Hepatocyte (in vitro differentiated cells): ENCODE results near the gene ATP5F1E. TPM values are rescaled to one million over a fixed set of nuclear protein-coding genes. Genes with fewer than 3 reads are reported as not detected.
A peak's percentile ranks its signal among the peaks of the same experiment; 100 is the strongest.

Experiments
- DNase-seq: peaks from one replicate; pipeline ENCODE4 v3.0.0-alpha.2; 2016; ENCODE audit warnings: low spot score
- H2AFZ ChIP-seq: fragments of 200-600 bp; sonication (generic); 2 replicates; pipeline ENCODE4 v1.6.0; 2016; ENCODE audit warnings: antibody characterized with exemption, mild to moderate bottlenecking
- H3K27ac ChIP-seq: fragments of 200-600 bp; sonication (generic); 2 replicates; pipeline ENCODE4 v1.5.1; 2016; ENCODE audit warnings: mild to moderate bottlenecking
- H3K27me3 ChIP-seq: fragments of 200-600 bp; sonication (generic); 2 replicates; pipeline ENCODE4 v1.6.1; 2016
- H3K36me3 ChIP-seq: fragments of 200-600 bp; sonication (generic); replicated peaks from 2 replicates; pipeline ENCODE4 v1.5.1; 2016; ENCODE audit warnings: low read depth; ENCODE audit not compliant: insufficient read depth
- H3K4me1 ChIP-seq: fragments of 200-600 bp; sonication (generic); 2 replicates; pipeline ENCODE4 v1.5.1; 2016; ENCODE audit warnings: mild to moderate bottlenecking, moderate library complexity; ENCODE audit not compliant: insufficient read depth
- H3K4me2 ChIP-seq: fragments of 200-600 bp; sonication (generic); 2 replicates; pipeline ENCODE4 v1.6.0; 2016
- H3K4me3 ChIP-seq: fragments of 200-600 bp; sonication (generic); 2 replicates; pipeline ENCODE4 v1.5.1; 2016; ENCODE audit warnings: mild to moderate bottlenecking
- H3K79me2 ChIP-seq: fragments of 200-600 bp; sonication (generic); 2 replicates; pipeline ENCODE4 v1.6.0; 2017; ENCODE audit warnings: mild to moderate bottlenecking
- H3K9me2 ChIP-seq: fragments of 200-600 bp; sonication (generic); replicated peaks from 2 replicates; pipeline ENCODE4 v1.6.0; 2017; ENCODE audit warnings: mild to moderate bottlenecking; ENCODE audit not compliant: insufficient read depth
- H3K9me3 ChIP-seq: fragments of 200-600 bp; sonication (generic); 2 replicates; pipeline ENCODE4 v1.5.1; 2016; ENCODE audit warnings: low read depth, mild to moderate bottlenecking
- H4K20me1 ChIP-seq: fragments of 200-600 bp; sonication (generic); 2 replicates; pipeline ENCODE4 v1.6.0; 2016; ENCODE audit warnings: mild to moderate bottlenecking; ENCODE audit not compliant: insufficient read depth, poor library complexity, severe bottlenecking
- EZH2 ChIP-seq: fragments of 200-600 bp; sonication (generic); IDR thresholded peaks from 2 replicates; pipeline ENCODE4 v1.6.1; 2016; ENCODE audit warnings: antibody characterized with exemption, mild to moderate bottlenecking, borderline replicate concordance
- EZH2phosphoT487 ChIP-seq: fragments of 200-600 bp; sonication (generic); IDR thresholded peaks from one replicate; pipeline ENCODE4 v1.6.1; 2018; ENCODE audit warnings: antibody characterized with exemption, mild to moderate bottlenecking, low read depth, moderate library complexity; ENCODE audit not compliant: unreplicated experiment, severe bottlenecking
- WGBS: methylation state at CpG from one replicate; pipeline ENCODE4 v1.1.6; 2016; ENCODE audit warnings: low lambda C conversion rate; ENCODE audit errors: missing lambda C conversion rate; 5-methylcytosine and 5-hydroxymethylcytosine counted together
- polyA plus RNA-seq: library from polyadenylated mRNA; unstranded; fragments of >200 nt; fragmentation: Nextera tagmentation; extraction: Ambion mirVana; gene quantifications from 2 replicates; pipeline ENCODE4 v1.2.1, GENCODE V29; 2016
- total RNA-seq: library from RNA; depleted of rRNA; stranded (reverse); fragments of >200 nt; gene quantifications from 2 replicates; pipeline ENCODE4 v1.2.3, GENCODE V29; 2014
- TF ChIP-seq, protein P1 (sequence below): fragments of 200-600 bp; sonication (generic); IDR thresholded peaks from 2 replicates; pipeline ENCODE4 v1.5.1; 2016; ENCODE audit warnings: antibody characterized with exemption, mild to moderate bottlenecking; ENCODE audit not compliant: poor library complexity

Gene ATP5F1E
- total and polyA plus RNA-seq, 2 experiments from 2014 or later, result 32.9 to 227 TPM

- no peaks in the 10 kb centered on the region for H3K36me3 ChIP-seq
- H3K27ac ChIP-seq, result no peak overlapping the region
- TF ChIP-seq EZH2 (no peak), EZH2phosphoT487 (no peak)
- TF ChIP-seq, protein P1, sequence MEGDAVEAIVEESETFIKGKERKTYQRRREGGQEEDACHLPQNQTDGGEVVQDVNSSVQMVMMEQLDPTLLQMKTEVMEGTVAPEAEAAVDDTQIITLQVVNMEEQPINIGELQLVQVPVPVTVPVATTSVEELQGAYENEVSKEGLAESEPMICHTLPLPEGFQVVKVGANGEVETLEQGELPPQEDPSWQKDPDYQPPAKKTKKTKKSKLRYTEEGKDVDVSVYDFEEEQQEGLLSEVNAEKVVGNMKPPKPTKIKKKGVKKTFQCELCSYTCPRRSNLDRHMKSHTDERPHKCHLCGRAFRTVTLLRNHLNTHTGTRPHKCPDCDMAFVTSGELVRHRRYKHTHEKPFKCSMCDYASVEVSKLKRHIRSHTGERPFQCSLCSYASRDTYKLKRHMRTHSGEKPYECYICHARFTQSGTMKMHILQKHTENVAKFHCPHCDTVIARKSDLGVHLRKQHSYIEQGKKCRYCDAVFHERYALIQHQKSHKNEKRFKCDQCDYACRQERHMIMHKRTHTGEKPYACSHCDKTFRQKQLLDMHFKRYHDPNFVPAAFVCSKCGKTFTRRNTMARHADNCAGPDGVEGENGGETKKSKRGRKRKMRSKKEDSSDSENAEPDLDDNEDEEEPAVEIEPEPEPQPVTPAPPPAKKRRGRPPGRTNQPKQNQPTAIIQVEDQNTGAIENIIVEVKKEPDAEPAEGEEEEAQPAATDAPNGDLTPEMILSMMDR, result no peak
- no peaks in the 10 kb centered on the region for H3K9me2 ChIP-seq
- no peak overlapping the region for H3K4me3 ChIP-seq
- peaks cover 12% of the 10 kb centered on the region for H3K79me2 ChIP-seq
- H3K9me3 ChIP-seq, result no peaks in the 10 kb centered on the region
- peaks cover 15% of the 10 kb centered on the region for H3K4me1 ChIP-seq
- H4K20me1 ChIP-seq, result no peaks in the 10 kb centered on the region
- peak overlapping the region; percentile 64 for H2AFZ ChIP-seq
- DNase-seq, result no peak
- peak overlapping the region; percentile 98 for H3K4me2 ChIP-seq
- no peaks in the 10 kb centered on the region for H3K27me3 ChIP-seq
- WGBS, result 96% methylated on average over 23 of the region's 24 CpGs
Observed at GRCh38 chr20:59007665-59008511, 24.2 kb downstream of the ATP5F1E start.

- Histone ChIP-seq H2AFZ (peak within 1 kb of the TSS; percentile 64), H3K4me3 (peak within 1 kb of the TSS; percentile 42), H3K27ac (peak within 1 kb of the TSS; percentile 23), H3K4me2 (peak within 1 kb of the TSS; percentile 98), H3K27me3 (no peaks in the 10 kb centered on the region), H3K9me3 (no peaks in the 10 kb centered on the region), H3K9me2 (no peaks in the 10 kb centered on the region), H3K79me2 (peaks cover 12% of the 10 kb centered on the region), H3K36me3 (no peaks in the 10 kb centered on the region), H3K4me1 (peaks cover 15% of the 10 kb centered on the region), H4K20me1 (no peaks in the 10 kb centered on the region)
- no peak for TF ChIP-seq EZH2phosphoT487
- TF ChIP-seq, protein P1, result no peak
- no peak for TF ChIP-seq EZH2
- peak; percentile 75 for DNase-seq
- 16% methylated on average over 29 of the region's 82 CpGs for WGBS
Observed at GRCh38 chr20:59006864-59007664, 25.1 kb downstream of the ATP5F1E start, which contains the start of gene CTSZ. CTSZ (minus strand) TSS chr20:59007254; CDS start chr20:59007128, 126 bp downstream.

GRCh38 chr20:59006167-59006863 lies 25.8 kb downstream of the ATP5F1E start:
- 72% methylated on average over 28 of the region's 29 CpGs for WGBS
- TF ChIP-seq EZH2phosphoT487, result no peak
- TF ChIP-seq, protein P1, result no peak
- TF ChIP-seq EZH2, result no peak
- peak overlapping the region; percentile 98 for H3K4me2 ChIP-seq
- peaks cover 12% of the 10 kb centered on the region for H3K79me2 ChIP-seq
- H3K27me3 ChIP-seq, result no peaks in the 10 kb centered on the region
- H3K4me3 ChIP-seq, result peak overlapping the region; percentile 42
- no peaks in the 10 kb centered on the region for H3K36me3 ChIP-seq
- peak overlapping the region; percentile 64 for H2AFZ ChIP-seq
- no peaks in the 10 kb centered on the region for H3K9me3 ChIP-seq
- no peak for DNase-seq
- H3K4me1 ChIP-seq, result peaks cover 15% of the 10 kb centered on the region
- H3K9me2 ChIP-seq, result no peaks in the 10 kb centered on the region
- H4K20me1 ChIP-seq, result no peaks in the 10 kb centered on the region
- peak overlapping the region; percentile 23 for H3K27ac ChIP-seq
